Raji (cell line): ENCODE data around the gene LCN6.

Experiments
- POLR2A ChIP-seq: IDR thresholded peaks from 2 replicates; pipeline ENCODE4 v1.6.1; 2011; ENCODE audit warnings: low read depth, low read length, control low read depth; ENCODE audit not compliant: insufficient read depth

The LCN6 gene

GRCh38 chr9:136760424-136760823 is 12.1 kb upstream of the LCN6 start:
- TF ChIP-seq POLR2A = no peak

GRCh38 chr9:136759436-136760325 is 11.4 kb upstream of the LCN6 start:
- no peak for TF ChIP-seq POLR2A

GRCh38 chr9:136759001-136759400 is 10.7 kb upstream of the LCN6 start:
- no peak for TF ChIP-seq POLR2A

GRCh38 chr9:136757751-136758140 is 9.4 kb upstream of the LCN6 start:
- no peak for TF ChIP-seq POLR2A

GRCh38 chr9:136757328-136757727 is 9.0 kb upstream of the LCN6 start:
- TF ChIP-seq POLR2A = no peak

- TF ChIP-seq POLR2A = no peak
These were observed 8.5 kb upstream of the LCN6 start for GRCh38 chr9:136756836-136757235.

- TF ChIP-seq POLR2A = no peak
These were observed 7.8 kb upstream of the LCN6 start for GRCh38 chr9:136756134-136756438.

- no peak for TF ChIP-seq POLR2A
These were observed 6.4 kb upstream of the LCN6 start for GRCh38 chr9:136754626-136755301.

- no peak for TF ChIP-seq POLR2A
These were observed 5.8 kb upstream of the LCN6 start for GRCh38 chr9:136754059-136754572.

GRCh38 chr9:136753371-136754058 is 5.2 kb upstream of the LCN6 start:
- no peak for TF ChIP-seq POLR2A

GRCh38 chr9:136751814-136752213 is 3.5 kb upstream of the LCN6 start:
- no peak for TF ChIP-seq POLR2A

GRCh38 chr9:136751244-136751643 is 2.9 kb upstream of the LCN6 start:
- TF ChIP-seq POLR2A = no peak

- TF ChIP-seq POLR2A = no peak
These were observed 2.2 kb upstream of the LCN6 start for GRCh38 chr9:136750526-136750925.

- no peak for TF ChIP-seq POLR2A
These were observed 614 bp upstream of the LCN6 start for GRCh38 chr9:136748666-136749611.
